ENCODE results near the gene POP4.
A peak's percentile ranks its signal among the peaks of the same experiment; 100 is the strongest.

POP4 gene

GRCh38 chr19:29662278-29662603 lies 56.2 kb downstream of the POP4 start:
- DNase-seq (ENCODE audit: low spot score): no peak

DNA sequence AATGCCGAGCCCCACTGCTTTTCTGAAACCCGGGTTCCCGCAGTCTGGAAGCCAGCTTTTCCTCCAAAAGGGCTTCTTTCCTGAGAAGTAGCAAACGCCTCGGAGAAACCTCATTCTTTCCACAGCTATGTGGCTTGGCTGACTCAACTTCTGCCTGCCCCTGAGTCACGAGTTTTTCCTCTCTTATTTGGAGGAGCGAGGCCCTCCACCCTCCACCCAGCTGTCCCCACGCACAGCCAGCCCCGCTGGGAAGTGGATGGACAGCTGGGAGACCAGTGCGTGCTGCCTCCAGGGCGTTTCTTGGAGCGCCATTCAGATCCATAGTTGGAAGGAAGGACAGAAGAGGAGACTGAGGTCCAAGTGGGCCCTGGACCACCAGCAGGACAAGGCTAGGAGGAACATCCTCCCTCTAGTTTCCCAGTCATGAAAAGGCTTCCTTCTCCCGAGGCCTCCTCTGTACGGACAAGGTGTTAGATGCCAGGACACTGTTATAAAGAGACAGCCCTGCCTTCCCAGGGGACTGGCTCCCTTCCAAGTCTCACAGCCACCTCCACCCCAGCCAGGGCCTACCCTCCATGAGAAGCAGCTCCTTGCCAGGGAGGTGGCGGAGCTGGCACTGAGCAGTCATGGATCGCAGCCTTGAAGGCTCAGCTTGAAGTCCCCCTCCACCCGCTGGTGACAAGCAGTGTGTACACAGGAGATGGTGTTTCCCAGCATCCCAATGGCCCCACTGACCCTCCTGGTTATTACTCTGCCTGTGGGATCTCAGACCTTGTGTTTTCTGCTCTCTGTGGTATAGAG lies 56.7 kb downstream of the POP4 start:
- no peak for DNase-seq (ENCODE audit: low spot score)

- DNase-seq (ENCODE audit: low spot score): no peak
These were observed 58.0 kb downstream of the POP4 start for GRCh38 chr19:29663861-29664752.

DNA sequence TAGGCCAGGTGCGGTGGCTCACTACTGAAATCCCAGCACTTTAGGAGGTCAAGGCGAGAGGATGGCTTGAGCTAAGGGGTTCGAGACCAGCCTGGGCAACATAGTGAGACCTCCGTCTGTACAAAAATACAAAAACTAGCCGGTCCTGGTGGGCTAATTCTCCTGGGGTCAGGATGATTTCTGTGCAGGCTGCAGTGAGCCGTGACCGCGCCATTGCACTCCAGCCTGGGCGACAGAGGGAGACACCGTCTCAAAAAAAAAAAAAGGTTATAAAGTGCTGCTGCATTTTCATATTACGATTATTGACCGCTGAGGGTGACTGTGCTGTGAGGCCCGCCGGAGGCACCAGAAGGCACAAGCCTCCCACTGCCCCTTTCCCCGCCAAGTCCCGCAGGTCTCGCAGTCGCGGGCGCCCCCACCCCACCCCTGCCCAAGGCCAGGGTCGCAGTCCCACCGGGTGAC lies 58.7 kb downstream of the POP4 start:
- DNase-seq (ENCODE audit: low spot score): no peak

DNA sequence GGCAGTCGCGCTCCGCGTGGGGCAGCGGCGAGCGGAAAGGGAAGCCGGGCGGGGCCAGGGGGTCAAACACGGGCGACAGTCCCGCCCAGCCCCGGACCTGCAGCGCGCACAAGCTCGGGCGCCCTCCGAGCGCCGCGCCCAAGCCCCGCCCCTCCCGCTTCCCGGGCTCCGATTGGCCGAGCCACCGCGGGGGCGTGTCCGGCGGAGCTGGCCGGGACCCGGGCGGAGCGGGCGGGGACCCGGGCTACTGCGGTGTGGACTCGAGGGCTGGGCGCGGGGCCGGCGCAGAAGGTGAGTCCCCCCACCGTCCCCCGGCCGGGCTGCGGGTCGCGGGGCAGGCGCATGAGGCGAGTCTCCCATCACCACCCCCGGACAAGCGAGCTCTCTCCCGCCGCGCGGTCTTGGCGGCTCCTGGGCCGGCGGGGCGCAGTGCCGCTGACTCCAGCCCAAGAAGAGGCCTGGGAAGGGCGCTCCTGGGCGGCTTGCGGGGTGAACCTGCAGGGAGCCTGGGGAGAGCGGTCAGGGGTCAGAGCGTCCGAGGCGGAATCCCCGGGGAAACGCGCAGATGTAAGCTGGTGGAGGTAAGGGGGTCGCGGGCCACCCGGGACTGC lies 59.2 kb downstream of the POP4 start, which contains the start of gene PLEKHF1:
PLEKHF1 (plus strand) TSS at position 247 of the 611 bp plus-strand sequence. CDS start 8,379 bp downstream, outside the sequence.
- DNase-seq (ENCODE audit: low spot score): peak; percentile 90

- DNase-seq (ENCODE audit: low spot score): no peak
These were observed 59.9 kb downstream of the POP4 start for GRCh38 chr19:29665826-29666577.

Measured in globus pallidus (tissue), 1 donor.